NCI-H82 treated with DMSO at 0.1 percent for 48 hours (cell line): ENCODE results near the gene GMDS.
"Not testable (repeated sequence)": the region's sequence is repeated elsewhere in the genome, so short reads cannot be mapped to it uniquely, and the experiment has no call there.

Experiments used
- DNase-seq: peaks from one replicate; lab custom pipeline; 2025; ENCODE audit not compliant: unreplicated experiment; lab: John Stamatoyannopoulos, UW

The GMDS gene

GRCh38 chr6:1869308-1869707 is 376.1 kb downstream of the GMDS start:
- DNase-seq: no peak

- DNase-seq: no peak
These were observed 376.7 kb downstream of the GMDS start for GRCh38 chr6:1868561-1869261.

- DNase-seq: no peak
These were observed 378.2 kb downstream of the GMDS start for GRCh38 chr6:1867197-1867596.

GRCh38 chr6:1865585-1865984 is 379.8 kb downstream of the GMDS start:
- DNase-seq: no peak

- peak; percentile 47 for DNase-seq
These were observed 380.9 kb downstream of the GMDS start for GRCh38 chr6:1864496-1864895.

GRCh38 chr6:1862411-1862810 is 383.0 kb downstream of the GMDS start:
- DNase-seq: no peak

- DNase-seq: no peak
These were observed 384.6 kb downstream of the GMDS start for GRCh38 chr6:1860756-1861348.

- no peak for DNase-seq
These were observed 386.5 kb downstream of the GMDS start for GRCh38 chr6:1858859-1859258.

GRCh38 chr6:1858196-1858595 is 387.2 kb downstream of the GMDS start:
- DNase-seq: no peak

- DNase-seq: no peak
These were observed 389.0 kb downstream of the GMDS start for GRCh38 chr6:1856381-1856780.

- DNase-seq: no peak
These were observed 389.5 kb downstream of the GMDS start for GRCh38 chr6:1855890-1856289.

- no peak for DNase-seq
These were observed 391.1 kb downstream of the GMDS start for GRCh38 chr6:1854296-1854695.

- DNase-seq: no peak
These were observed 391.6 kb downstream of the GMDS start for GRCh38 chr6:1853761-1854160.

GRCh38 chr6:1851681-1852456 is 393.5 kb downstream of the GMDS start:
- no peak for DNase-seq

- DNase-seq: no peak
These were observed 394.6 kb downstream of the GMDS start for GRCh38 chr6:1850840-1851157.

- DNase-seq: no peak
These were observed 395.1 kb downstream of the GMDS start for GRCh38 chr6:1850121-1850839.

- DNase-seq: no peak
These were observed 395.7 kb downstream of the GMDS start for GRCh38 chr6:1849691-1850090.

- no peak for DNase-seq
These were observed 396.7 kb downstream of the GMDS start for GRCh38 chr6:1848752-1849151.

- DNase-seq: no peak
These were observed 398.8 kb downstream of the GMDS start for GRCh38 chr6:1846611-1847010.

GRCh38 chr6:1845543-1845942 is 399.9 kb downstream of the GMDS start:
- not testable (repeated sequence) for DNase-seq

- DNase-seq: no peak
These were observed 403.1 kb downstream of the GMDS start for GRCh38 chr6:1842334-1842733.

GRCh38 chr6:1841136-1841535 is 404.3 kb downstream of the GMDS start:
- DNase-seq: no peak
